Measurements from ENCODE around the gene ZNF462.

The ZNF462 gene

GRCh38 chr9:106864373-106865143, 1.6 kb downstream of the ZNF462 start:
- no peak for DNase-seq

GRCh38 chr9:106866243-106866642, 3.3 kb downstream of the ZNF462 start:
- no peak for DNase-seq

GRCh38 chr9:106867286-106867685, 4.3 kb downstream of the ZNF462 start:
- no peak for DNase-seq

- DNase-seq = no peak
These were observed 5.1 kb downstream of the ZNF462 start for GRCh38 chr9:106868087-106868486.

GRCh38 chr9:106868565-106868964, 5.6 kb downstream of the ZNF462 start:
- no peak for DNase-seq

GRCh38 chr9:106869028-106869427, 6.1 kb downstream of the ZNF462 start:
- DNase-seq = no peak

GRCh38 chr9:106869458-106869857, 6.5 kb downstream of the ZNF462 start:
- no peak for DNase-seq

- DNase-seq = no peak
These were observed 9.7 kb downstream of the ZNF462 start for GRCh38 chr9:106872641-106873040.

- no peak for DNase-seq
These were observed 11.1 kb downstream of the ZNF462 start for GRCh38 chr9:106874031-106874430.

GRCh38 chr9:106874652-106875051, 11.7 kb downstream of the ZNF462 start:
- no peak for DNase-seq

GRCh38 chr9:106875529-106875928, 12.6 kb downstream of the ZNF462 start:
- no peak for DNase-seq

- no peak for DNase-seq
These were observed 14.4 kb downstream of the ZNF462 start for GRCh38 chr9:106877345-106877744.

GRCh38 chr9:106878081-106878837, 15.3 kb downstream of the ZNF462 start:
- no peak for DNase-seq

GRCh38 chr9:106878934-106879333, 16.0 kb downstream of the ZNF462 start:
- DNase-seq = no peak

- DNase-seq = no peak
These were observed 16.5 kb downstream of the ZNF462 start for GRCh38 chr9:106879439-106879882.

GRCh38 chr9:106880081-106880480, 17.1 kb downstream of the ZNF462 start:
- no peak for DNase-seq

GRCh38 chr9:106880863-106881262, 17.9 kb downstream of the ZNF462 start:
- no peak for DNase-seq

- DNase-seq = no peak
These were observed 20.1 kb downstream of the ZNF462 start for GRCh38 chr9:106883030-106883429.

- no peak for DNase-seq
These were observed 20.7 kb downstream of the ZNF462 start for GRCh38 chr9:106883626-106884190.

- no peak for DNase-seq
These were observed 22.5 kb downstream of the ZNF462 start for GRCh38 chr9:106885451-106885850.

GRCh38 chr9:106886111-106887046, 23.4 kb downstream of the ZNF462 start:
- DNase-seq = no peak

GRCh38 chr9:106887066-106887465, 24.1 kb downstream of the ZNF462 start:
- no peak for DNase-seq

Data from stimulated activated CD4-positive, alpha-beta T cell treated with anti-CD3 and anti-CD28 coated beads, Interleukin-2, amount 100 ng/mL, for 48 hours (primary cell).